Adrenal gland (tissue), 12 donors: Measurements from ENCODE around the gene SIRPA. TPM values are rescaled to one million over a fixed set of nuclear protein-coding genes. Genes with fewer than 3 reads are reported as not detected.

ENCODE experiments used
- DNase-seq, 7 donors: peaks; one replicate each; pipeline ENCODE4 v3.0.0-alpha.2; 2019 to 2020
- H3K27ac ChIP-seq, 5 donors: fragments of 200-600 bp; sonication (generic) in 4 of 5; 1 replicate in 3 of 5; 2 replicates in 2 of 5; pipeline versions ENCODE4 v1.5.1 to v1.8.0; 2016 to 2020; ENCODE audit warnings: mild to moderate bottlenecking in 1 of 5
- H3K27me3 ChIP-seq: fragments of 200-600 bp; 2 replicates; pipeline ENCODE4 v1.8.0; 2021
- H3K36me3 ChIP-seq, 2 donors: fragments of 200-600 bp; replicated peaks in 1 of 2; 1 replicate in 1 of 2; 2 replicates in 1 of 2; pipeline versions ENCODE4 v1.5.1 to v1.8.0; 2018 to 2022
- H3K4me1 ChIP-seq, 2 donors: fragments of 200-600 bp; replicated peaks in 1 of 2; 1 replicate in 1 of 2; 2 replicates in 1 of 2; pipeline versions ENCODE4 v1.5.1 to v1.8.0; 2018 to 2021
- H3K4me3 ChIP-seq, 4 donors: fragments of 200-600 bp; sonication (generic) in 3 of 4; one replicate each; pipeline ENCODE4 v1.5.1; 2016 to 2018
- H3K9me3 ChIP-seq, 3 donors: fragments of 200-600 bp; sonication (generic) in 1 of 3; replicated peaks in 1 of 3; 1 replicate in 2 of 3; 2 replicates in 1 of 3; pipeline versions ENCODE4 v1.5.1 to v1.8.0; 2016 to 2021
- CTCF ChIP-seq, 6 experiments: fragments of 450-650 bp in 4 of 6; fragments of 200-600 bp in 2 of 6; sonication (generic) in 1 of 6; IDR thresholded peaks; 1 replicate in 5 of 6; 2 replicates in 1 of 6; pipeline versions ENCODE4 v1.5.1 to v1.8.0; 2016 to 2021; ENCODE audit warnings: antibody characterized with exemption in 6 of 6, mild to moderate bottlenecking in 2 of 6, moderate library complexity in 1 of 6
- POLR2A ChIP-seq, 2 donors: fragments of 450-650 bp; IDR thresholded peaks; one replicate each; pipeline ENCODE4 v1.6.1; 2017; ENCODE audit warnings: antibody characterized with exemption in 2 of 2, mild to moderate bottlenecking in 2 of 2, moderate library complexity in 1 of 2
- WGBS, 4 donors: extraction: QIAGEN DNeasy Blood & Tissue Kit in 2 of 4; methylation state at CpG; one replicate each; pipeline versions ENCODE4 v1.1.5 to v1.1.7; 2013 to 2017; 5-methylcytosine and 5-hydroxymethylcytosine counted together
- intact Hi-C, 2 donors: fragments of 100-400 bp; cut with DNase I; formaldehyde crosslinking; loops; one replicate each; pipeline versions ENCODE4 v1.14.1 to v1.15.0; 2022 to 2023
- polyA plus RNA-seq, 3 donors: library from polyadenylated mRNA; stranded (reverse); fragments of 200-250 nt in 2 of 3; fragments of 350-450 nt in 1 of 3; fragmentation: Illumina TruSeq in 1 of 3; extraction: RNeasy Lipid Tissue Mini Kit (QIAGEN cat#74804) in 1 of 3; gene quantifications; one replicate each; pipeline ENCODE4 v1.2.3, GENCODE V29; 2013 to 2014
- total RNA-seq, 9 donors: library from RNA; depleted of rRNA in 4 of 9; stranded (reverse); fragments of >200 nt in 4 of 9; fragments of 120-200 nt in 1 of 9; fragmentation: NEBNext Ultra II Directional in 1 of 9; extraction: Animal tissue kit (Norgen Biotek cat#: 25700) in 1 of 9; gene quantifications; one replicate each; pipeline versions ENCODE4 v1.1.0 to v1.2.4, GENCODE V29; 2013 to 2023
- donor health status: healthy with polysubstance abuse.
- donor health status: Bipolar disorder and iron deficiency.
- donor health status: DM: yes; HTN: yes; CAD: no.
- donor health status: DM: no; HTN: no; CAD: no.
- donor health status: DM: no; HTN: no; CAD: no.
- donor health status: DM: yes; HTN: yes; CAD: no.

Gene SIRPA
- total and polyA plus RNA-seq, 12 donors = 22.2 to 102 (median 71.1) TPM

GRCh38 chr20:1898482-1899240 lies 3.5 kb downstream of the SIRPA start:
- Histone ChIP-seq H3K4me1 (peaks cover 10 to 53% of the 10 kb centered on the region in 2 donors), H3K4me3 (no peak overlapping the region), H3K36me3 (no peaks in the 10 kb centered on the region), H3K27ac (peak overlapping the region in 4 of 5 donors; percentile 26 to 99 (median 82)), H3K27me3 (no peaks in the 10 kb centered on the region), H3K9me3 (no peaks in the 10 kb centered on the region)
- peak in 1 of 7 donors; percentile 47 for DNase-seq
- intact Hi-C loops = loop anchor here in 1 of 2 donors (10.0 kb wide), 1 partner anchor 46 kb away; no protein-coding TSS in a partner anchor
- 80 to 87% (median 84%) methylated on average over 14 to 15 of the region's 15 CpGs for WGBS, 4 donors
- TF ChIP-seq POLR2A (IDR thresholded peaks at IDR 0.05) (no peak), CTCF (IDR thresholded peaks at IDR 0.05) (no peak)

- DNase-seq = no peak
- Histone ChIP-seq H3K4me3 (no peak overlapping the region), H3K27me3 (no peaks in the 10 kb centered on the region), H3K9me3 (no peaks in the 10 kb centered on the region), H3K27ac (peak overlapping the region in 2 of 5 donors; percentile 5 to 94), H3K36me3 (no peaks in the 10 kb centered on the region), H3K4me1 (peaks cover 7 to 49% of the 10 kb centered on the region in 2 donors)
- no peak for TF ChIP-seq CTCF (IDR thresholded peaks at IDR 0.05)
- no peak for TF ChIP-seq POLR2A (IDR thresholded peaks at IDR 0.05)
- intact Hi-C loops = loop anchor here in 1 of 2 donors (10.0 kb wide), 1 partner anchor 46 kb away; no protein-coding TSS in a partner anchor
- 60 to 82% (median 74%) methylated on average over 3 to 6 of the region's 6 CpGs for WGBS, 4 donors
These were observed 4.0 kb downstream of the SIRPA start for GRCh38 chr20:1899241-1899525.

- Histone ChIP-seq H3K4me3 (no peak overlapping the region), H3K27me3 (no peaks in the 10 kb centered on the region), H3K9me3 (no peaks in the 10 kb centered on the region), H3K27ac (peak overlapping the region; percentile 48 to 74 (median 64)), H3K4me1 (peaks cover 7 to 49% of the 10 kb centered on the region in 2 donors), H3K36me3 (no peaks in the 10 kb centered on the region)
- TF ChIP-seq POLR2A (IDR thresholded peaks at IDR 0.05) (no peak), CTCF (IDR thresholded peaks at IDR 0.05) (peak; percentile 29 to 60 (median 56))
- intact Hi-C loops = no loop called here
- whole genome bisulfite sequencing, 4 donors = 12 to 54% (median 23%) methylated on average over 6 to 10 of the region's 10 CpGs
- DNase-seq = peak; percentile 51 to 86 (median 74)
These were observed 5.2 kb downstream of the SIRPA start for GRCh38 chr20:1900321-1900801.

- intact Hi-C loops = no loop called here
- H3K4me3 ChIP-seq = no peak overlapping the region
- H3K9me3 ChIP-seq = no peaks in the 10 kb centered on the region
- H3K36me3 ChIP-seq = no peaks in the 10 kb centered on the region
- H3K4me1 ChIP-seq = peaks cover 7 to 47% of the 10 kb centered on the region in 2 donors
- no peak for DNase-seq
- TF ChIP-seq POLR2A (IDR thresholded peaks at IDR 0.05) = no peak
- no peak for TF ChIP-seq CTCF (IDR thresholded peaks at IDR 0.05)
- WGBS, 4 donors = 83 to 93% (median 91%) methylated on average over 18 of the region's 18 CpGs
- H3K27ac ChIP-seq = no peak overlapping the region
- H3K27me3 ChIP-seq = no peaks in the 10 kb centered on the region
These were observed 6.5 kb downstream of the SIRPA start for GRCh38 chr20:1901704-1902103.
